Umbilical cord (tissue), 2 donors: ENCODE data around the gene TMEM11. TPM values are rescaled to one million over a fixed set of nuclear protein-coding genes. Genes with fewer than 3 reads are reported as not detected.
A peak's percentile ranks its signal among the peaks of the same experiment; 100 is the strongest.

Experiments used
- DNase-seq: peaks from one replicate; pipeline ENCODE4 v3.0.0-alpha.2; 2015; ENCODE audit warnings: low spot score
- total RNA-seq: library from RNA; depleted of rRNA; stranded (reverse); fragments of >200 nt; gene quantifications from one replicate; pipeline ENCODE4 v1.2.3, GENCODE V29; 2014; ENCODE audit warnings: low replicate concordance; ENCODE audit not compliant: insufficient read depth

The TMEM11 gene
- total RNA-seq, 1 donor from 2014 or later: 15.4 TPM

- DNase-seq: no peak
Observed at GRCh38 chr17:21163101-21163500, 50.9 kb downstream of the TMEM11 start.

- DNase-seq: no peak
Observed at GRCh38 chr17:21162394-21162775, 51.6 kb downstream of the TMEM11 start.

DNA sequence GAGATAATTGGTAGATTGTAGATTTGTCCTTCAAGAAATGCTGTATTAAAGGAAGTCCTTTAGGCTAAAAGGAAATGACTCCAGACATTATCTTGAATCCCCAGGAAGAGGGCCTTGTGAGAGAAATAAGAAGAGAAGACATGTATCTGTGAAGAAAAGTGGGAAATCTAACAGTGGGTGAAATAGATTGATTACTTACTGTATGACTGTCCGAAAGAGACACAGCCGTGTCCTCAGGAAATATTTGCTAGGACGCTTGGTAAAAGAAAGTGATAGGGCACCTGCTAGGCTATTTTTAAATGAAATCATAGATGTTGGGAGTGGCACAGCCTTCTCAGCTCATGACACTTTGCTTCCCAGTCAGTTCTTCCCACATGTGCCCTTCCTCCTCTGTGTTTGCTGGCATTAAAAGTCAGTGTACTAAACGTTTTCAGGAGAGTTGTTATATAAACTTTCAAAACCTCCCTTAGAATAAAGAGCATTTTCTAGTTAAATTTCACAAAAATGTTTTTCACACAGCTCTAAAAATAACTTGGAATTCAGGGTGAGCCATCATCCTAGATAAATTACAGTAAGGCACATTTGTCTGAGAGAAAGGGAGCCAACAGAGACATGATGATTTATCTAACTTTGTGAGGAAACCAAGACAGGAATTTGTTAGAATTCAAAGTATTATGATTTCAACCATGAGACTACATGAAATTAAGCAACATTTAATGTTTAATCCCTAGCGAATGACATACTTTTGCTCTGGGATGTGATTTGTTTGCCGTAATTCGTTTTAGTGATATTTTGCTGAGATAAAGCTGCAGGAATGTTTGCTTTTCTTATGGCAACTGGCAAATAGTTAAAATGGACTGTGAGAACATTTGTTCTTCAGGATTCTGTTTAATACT lies 52.2 kb downstream of the TMEM11 start:
- DNase-seq: peak; percentile 53

DNA sequence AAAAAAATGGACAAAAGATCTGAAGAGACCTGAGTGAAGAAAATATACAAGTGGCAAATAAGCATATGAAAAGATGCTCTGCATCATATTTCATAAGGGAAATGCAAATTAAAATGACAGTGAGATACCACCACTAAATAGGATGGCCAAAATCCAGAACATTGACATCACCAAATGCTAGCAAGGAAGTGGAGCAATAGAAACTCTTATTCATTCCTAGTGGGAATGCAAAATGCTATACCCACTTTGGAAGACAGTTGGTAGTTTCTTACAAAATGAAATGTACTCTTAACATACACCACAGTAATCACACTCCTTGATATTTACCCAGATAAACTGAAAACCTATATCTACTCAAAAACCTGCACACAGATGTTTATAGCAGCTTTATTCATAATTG lies 53.6 kb downstream of the TMEM11 start:
- DNase-seq: no peak

DNA sequence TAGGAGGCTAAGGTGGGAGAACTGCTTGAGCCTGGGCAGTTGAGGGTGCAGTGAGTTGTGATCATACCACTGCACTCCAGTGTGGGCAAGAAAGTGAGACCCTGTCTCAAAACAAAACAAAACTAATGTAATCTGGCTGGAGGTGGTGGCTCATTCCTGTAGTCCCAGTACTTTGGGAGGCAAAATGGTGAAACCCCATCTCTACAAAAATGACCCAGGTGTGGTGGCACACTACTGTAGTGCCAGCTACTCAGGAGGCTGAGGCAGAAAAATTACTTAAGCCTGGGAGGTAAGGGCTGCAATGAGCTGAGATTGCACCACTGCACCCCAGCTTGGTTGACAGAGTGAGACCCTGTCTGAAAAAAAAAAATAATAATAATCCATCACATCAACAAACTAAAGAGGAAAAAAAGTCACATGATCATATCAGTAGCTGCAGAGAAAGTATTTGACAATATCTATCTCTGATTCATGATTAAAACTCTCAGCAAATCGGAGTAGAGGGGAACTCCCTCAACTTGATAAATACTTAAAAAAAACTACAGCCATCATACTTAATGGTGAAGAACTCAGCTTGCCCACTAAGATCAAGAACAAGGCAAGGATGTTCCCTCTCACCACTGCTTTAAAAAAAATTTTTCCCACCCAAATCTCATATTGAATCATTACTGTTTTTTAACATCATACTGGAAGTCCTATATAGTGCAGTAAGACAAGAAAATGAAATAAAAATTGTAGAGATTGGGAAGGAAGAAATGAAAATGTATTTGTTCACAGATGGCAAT lies 56.2 kb downstream of the TMEM11 start:
- no peak for DNase-seq

DNA sequence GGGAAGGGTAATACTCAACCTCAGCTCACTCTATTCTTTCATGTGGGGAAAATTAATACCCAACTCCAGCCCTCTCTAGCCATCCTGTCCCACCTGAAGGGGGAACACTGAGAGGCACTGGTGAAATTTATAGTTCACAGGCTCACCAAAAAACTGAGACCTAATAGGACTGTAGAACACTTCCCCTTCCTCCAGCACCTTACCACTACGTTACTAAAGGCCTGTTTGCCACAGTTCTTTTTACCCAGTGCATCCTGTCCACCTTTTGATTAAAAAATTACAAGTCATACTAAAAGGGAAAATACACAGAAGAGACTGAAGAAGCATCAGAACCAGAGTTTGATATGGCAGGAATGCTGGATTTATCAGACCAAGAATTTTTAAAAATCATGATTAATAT lies 61.2 kb downstream of the TMEM11 start:
- no peak for DNase-seq

GRCh38 chr17:21149621-21150020 lies 64.3 kb downstream of the TMEM11 start:
- no peak for DNase-seq

Other genes starting within 250 kb of the TMEM11 start
- 147 TPM for gene USP22, start 171.2 kb downstream of the TMEM11 start, total RNA-seq
- 24.6 TPM for gene DHRS7B, start 87.2 kb downstream of the TMEM11 start, total RNA-seq
- gene NATD1, start 39.2 kb upstream of the TMEM11 start, total RNA-seq: 4.6 TPM
- gene MAP2K3, start 70.5 kb upstream of the TMEM11 start, total RNA-seq: 20.9 TPM
- gene KCNJ12, start 162.2 kb upstream of the TMEM11 start, total RNA-seq: 3.6 TPM